Posterior cingulate gyrus (tissue), 11 donors: ENCODE data around the gene RIPOR2.

Source experiments
- DNase-seq, 10 donors: peaks; one replicate each; pipeline versions ENCODE4 v3.0.0 to v3.0.0-alpha.2; 2020 to 2021; ENCODE audit warnings: mixed read lengths in 3 of 10
- intact Hi-C: fragments of 100-400 bp; cut with DNase I; formaldehyde crosslinking; loops from one replicate; pipeline ENCODE4 v1.15.1; 2023

Gene RIPOR2

GRCh38 chr6:24909241-24910216 is 26.2 kb downstream of the RIPOR2 start:
- intact Hi-C loops = loop anchor here (5.0 kb wide), 1 partner anchor 52 kb away; no protein-coding TSS in a partner anchor
- peak in 3 of 10 donors; percentile 27 to 87 (median 77) for DNase-seq

- intact Hi-C loops = no loop called here
- DNase-seq = no peak
These were observed 27.1 kb downstream of the RIPOR2 start for GRCh38 chr6:24908650-24909035.

GRCh38 chr6:24907919-24908649 is 27.7 kb downstream of the RIPOR2 start:
- DNase-seq = no peak
- intact Hi-C loops = no loop called here

GRCh38 chr6:24906314-24906713 is 29.4 kb downstream of the RIPOR2 start:
- no peak for DNase-seq
- intact Hi-C loops = no loop called here

GRCh38 chr6:24905483-24905882 is 30.3 kb downstream of the RIPOR2 start:
- intact Hi-C loops = no loop called here
- no peak for DNase-seq

- intact Hi-C loops = no loop called here
- no peak for DNase-seq
These were observed 32.1 kb downstream of the RIPOR2 start for GRCh38 chr6:24903681-24904080.

GRCh38 chr6:24902782-24903181 is 33.0 kb downstream of the RIPOR2 start:
- intact Hi-C loops = no loop called here
- no peak for DNase-seq

- no peak for DNase-seq
- intact Hi-C loops = no loop called here
These were observed 33.9 kb downstream of the RIPOR2 start for GRCh38 chr6:24901698-24902328.

- intact Hi-C loops = no loop called here
- no peak for DNase-seq
These were observed 34.7 kb downstream of the RIPOR2 start for GRCh38 chr6:24900917-24901697.

- intact Hi-C loops = no loop called here
- peak in 6 of 10 donors; percentile 36 to 89 (median 50) for DNase-seq
These were observed 35.8 kb downstream of the RIPOR2 start for GRCh38 chr6:24899997-24900325.

GRCh38 chr6:24899136-24899996 is 36.4 kb downstream of the RIPOR2 start:
- intact Hi-C loops = no loop called here
- no peak for DNase-seq

- DNase-seq = no peak
- intact Hi-C loops = no loop called here
These were observed 37.1 kb downstream of the RIPOR2 start for GRCh38 chr6:24898676-24899075.

GRCh38 chr6:24897186-24897585 is 38.6 kb downstream of the RIPOR2 start:
- intact Hi-C loops = no loop called here
- no peak for DNase-seq

- intact Hi-C loops = no loop called here
- DNase-seq = no peak
These were observed 42.4 kb downstream of the RIPOR2 start for GRCh38 chr6:24893342-24893850.

GRCh38 chr6:24891004-24891403 is 44.8 kb downstream of the RIPOR2 start:
- intact Hi-C loops = no loop called here
- no peak for DNase-seq

- DNase-seq = no peak
- intact Hi-C loops = no loop called here
These were observed 45.3 kb downstream of the RIPOR2 start for GRCh38 chr6:24890471-24890870.

- DNase-seq = no peak
- intact Hi-C loops = no loop called here
These were observed 46.9 kb downstream of the RIPOR2 start for GRCh38 chr6:24888715-24889370.

- intact Hi-C loops = no loop called here
These were observed 48.1 kb downstream of the RIPOR2 start for GRCh38 chr6:24887545-24888140.

More at GRCh38 chr6:24887545-24888140, 48.1 kb downstream of the RIPOR2 start:
- DNase-seq = no peak
